Tibial nerve (tissue), 4 donors: ENCODE results near the gene ZRANB1. TPM values are rescaled to one million over a fixed set of nuclear protein-coding genes. Genes with fewer than 3 reads are reported as not detected.

Experiments
- DNase-seq, 2 donors: peaks; one replicate each; pipeline ENCODE4 v3.0.0-alpha.2; 2019; ENCODE audit warnings: low spot score in 2 of 2
- H3K27ac ChIP-seq, 4 donors: fragments of 200-600 bp; sonication (generic) in 3 of 4; one replicate each; pipeline ENCODE4 v1.5.1; 2017 to 2019; ENCODE audit warnings: mild to moderate bottlenecking in 1 of 4
- H3K27me3 ChIP-seq, 2 donors: fragments of 200-600 bp; sonication (generic) in 1 of 2; one replicate each; pipeline versions ENCODE4 v1.5.1 to v1.6.0; 2017 to 2019
- H3K36me3 ChIP-seq, 3 donors: fragments of 200-600 bp; sonication (generic); one replicate each; pipeline ENCODE4 v1.5.1; 2018 to 2019
- H3K4me1 ChIP-seq, 4 donors: fragments of 200-600 bp; sonication (generic) in 3 of 4; one replicate each; pipeline ENCODE4 v1.5.1; 2017 to 2019
- H3K4me3 ChIP-seq, 4 donors: fragments of 200-600 bp; sonication (generic) in 3 of 4; one replicate each; pipeline ENCODE4 v1.5.1; 2017 to 2019; ENCODE audit warnings: mild to moderate bottlenecking in 1 of 4, moderate library complexity in 1 of 4
- H3K9me3 ChIP-seq, 4 donors: fragments of 200-600 bp; sonication (generic) in 3 of 4; one replicate each; pipeline ENCODE4 v1.5.1; 2017 to 2019
- CTCF ChIP-seq, 5 experiments: fragments of 200-600 bp in 3 of 5; fragments of 450-650 bp in 2 of 5; sonication (generic) in 3 of 5; IDR thresholded peaks; one replicate each; pipeline ENCODE4 v1.5.1; 2016 to 2019; ENCODE audit warnings: antibody characterized with exemption in 5 of 5, mild to moderate bottlenecking in 3 of 5, moderate library complexity in 2 of 5
- EP300 ChIP-seq, 2 donors: sonication (generic); formaldehyde crosslinking; IDR thresholded peaks; one replicate each; pipeline ENCODE4 v1.6.1; 2017; ENCODE audit warnings: antibody characterized with exemption in 2 of 2, mild to moderate bottlenecking in 1 of 2
- POLR2A ChIP-seq, 2 donors: fragments of 450-650 bp; IDR thresholded peaks; one replicate each; pipeline ENCODE4 v1.6.1; 2017; ENCODE audit warnings: antibody characterized with exemption in 2 of 2, mild to moderate bottlenecking in 2 of 2, moderate library complexity in 2 of 2
- WGBS, 2 donors: methylation state at CpG; one replicate each; pipeline ENCODE4 v1.1.5; 2018; 5-methylcytosine and 5-hydroxymethylcytosine counted together
- total RNA-seq, 4 donors: library from RNA; depleted of rRNA; stranded (reverse); fragments of >200 nt; gene quantifications; one replicate each; pipeline ENCODE4 v1.1.0, GENCODE V29; 2016

The ZRANB1 gene
- total RNA-seq, 4 donors from 2014 or later = 22.2 to 33.5 (median 24.2) TPM

GRCh38 chr10:125003901-125004467 lies 62.1 kb downstream of the ZRANB1 start:
- TF ChIP-seq POLR2A (IDR thresholded peaks at IDR 0.05) (no peak), CTCF (IDR thresholded peaks at IDR 0.05) (no peak), EP300 (IDR thresholded peaks at IDR 0.05) (no peak)
- Histone ChIP-seq H3K4me3 (no peak overlapping the region), H3K27ac (no peak overlapping the region), H3K9me3 (no peaks in the 10 kb centered on the region), H3K36me3 (peaks cover 0 to 27% (median 7%) of the 10 kb centered on the region in 3 donors), H3K27me3 (no peaks in the 10 kb centered on the region), H3K4me1 (peaks cover 3 to 67% (median 36%) of the 10 kb centered on the region in 4 donors)
- DNase-seq = no peak
- 94 to 95% methylated on average over 13 to 14 of the region's 14 CpGs for WGBS, 2 donors

- H3K4me1 ChIP-seq = peaks cover 3 to 65% (median 29%) of the 10 kb centered on the region in 4 donors
- peaks cover 0 to 27% (median 7%) of the 10 kb centered on the region in 3 donors for H3K36me3 ChIP-seq
- WGBS, 2 donors = 82 to 88% methylated on average over 17 to 19 of the region's 19 CpGs
These were observed 62.8 kb downstream of the ZRANB1 start for GRCh38 chr10:125004571-125005311.

GRCh38 chr10:125005312-125006187 lies 63.6 kb downstream of the ZRANB1 start:
- Histone ChIP-seq H3K27me3 (no peaks in the 10 kb centered on the region), H3K36me3 (peaks cover 0 to 27% (median 7%) of the 10 kb centered on the region in 3 donors), H3K4me3 (no peak overlapping the region), H3K4me1 (peaks cover 3 to 59% (median 21%) of the 10 kb centered on the region in 4 donors), H3K27ac (no peak overlapping the region), H3K9me3 (no peaks in the 10 kb centered on the region)
- TF ChIP-seq EP300 (IDR thresholded peaks at IDR 0.05) (no peak), POLR2A (IDR thresholded peaks at IDR 0.05) (no peak), CTCF (IDR thresholded peaks at IDR 0.05) (no peak)
- no peak for DNase-seq
- WGBS, 2 donors = 92 to 98% methylated on average over 33 to 35 of the region's 36 CpGs

More at GRCh38 chr10:125004571-125005311, 62.8 kb downstream of the ZRANB1 start:
- no peaks in the 10 kb centered on the region for H3K9me3 ChIP-seq
- no peak overlapping the region for H3K27ac ChIP-seq
- DNase-seq = no peak
- TF ChIP-seq EP300 (IDR thresholded peaks at IDR 0.05) = no peak
- no peak for TF ChIP-seq POLR2A (IDR thresholded peaks at IDR 0.05)
- TF ChIP-seq CTCF (IDR thresholded peaks at IDR 0.05) = no peak
- no peaks in the 10 kb centered on the region for H3K27me3 ChIP-seq
- H3K4me3 ChIP-seq = no peak overlapping the region

- WGBS, 2 donors = 88 to 89% methylated on average over 9 of the region's 9 CpGs
- no peak for DNase-seq
- Histone ChIP-seq H3K4me1 (peaks cover 0 to 52% (median 14%) of the 10 kb centered on the region in 4 donors), H3K36me3 (peaks cover 0 to 27% (median 7%) of the 10 kb centered on the region in 3 donors), H3K4me3 (no peak overlapping the region), H3K9me3 (no peaks in the 10 kb centered on the region), H3K27me3 (no peaks in the 10 kb centered on the region), H3K27ac (peak overlapping the region in 1 of 4 donors; percentile 41)
- TF ChIP-seq CTCF (IDR thresholded peaks at IDR 0.05) = no peak
- no peak for TF ChIP-seq EP300 (IDR thresholded peaks at IDR 0.05)
- TF ChIP-seq POLR2A (IDR thresholded peaks at IDR 0.05) = no peak
These were observed 64.3 kb downstream of the ZRANB1 start for GRCh38 chr10:125006188-125006680.
